HG03103 (cell line): ENCODE results near the gene CLDN4.
"Not testable (repeated sequence)": the region's sequence is repeated elsewhere in the genome, so short reads cannot be mapped to it uniquely, and the experiment has no call there.

Experiments
- ATAC-seq: cut with Tn5 transposase; IDR thresholded peaks from one replicate; pipeline ENCODE4 v1.9.1; 2021; ENCODE audit warnings: low read depth; ENCODE audit not compliant: unreplicated experiment

The CLDN4 gene

DNA sequence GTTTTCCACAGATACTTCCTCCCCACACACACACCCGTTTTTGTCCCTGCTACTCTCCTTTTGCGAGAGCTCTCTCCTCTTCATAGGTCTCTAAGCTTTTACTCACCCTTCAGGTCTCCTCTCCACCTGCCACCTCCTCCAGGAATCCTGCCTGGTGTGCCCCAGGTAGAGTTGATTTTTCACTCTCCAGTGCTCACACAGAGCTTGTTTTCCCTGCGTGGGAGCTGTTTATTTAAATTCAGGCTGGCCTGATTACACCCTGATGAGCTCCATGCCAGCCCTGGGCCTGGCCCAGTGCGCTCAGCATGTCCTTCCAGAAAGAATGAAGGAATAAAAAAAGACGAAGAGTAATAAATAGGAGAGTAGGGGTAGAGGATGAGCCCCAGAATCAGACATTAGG lies 7.5 kb upstream of the CLDN4 start:
- no peak for ATAC-seq

DNA sequence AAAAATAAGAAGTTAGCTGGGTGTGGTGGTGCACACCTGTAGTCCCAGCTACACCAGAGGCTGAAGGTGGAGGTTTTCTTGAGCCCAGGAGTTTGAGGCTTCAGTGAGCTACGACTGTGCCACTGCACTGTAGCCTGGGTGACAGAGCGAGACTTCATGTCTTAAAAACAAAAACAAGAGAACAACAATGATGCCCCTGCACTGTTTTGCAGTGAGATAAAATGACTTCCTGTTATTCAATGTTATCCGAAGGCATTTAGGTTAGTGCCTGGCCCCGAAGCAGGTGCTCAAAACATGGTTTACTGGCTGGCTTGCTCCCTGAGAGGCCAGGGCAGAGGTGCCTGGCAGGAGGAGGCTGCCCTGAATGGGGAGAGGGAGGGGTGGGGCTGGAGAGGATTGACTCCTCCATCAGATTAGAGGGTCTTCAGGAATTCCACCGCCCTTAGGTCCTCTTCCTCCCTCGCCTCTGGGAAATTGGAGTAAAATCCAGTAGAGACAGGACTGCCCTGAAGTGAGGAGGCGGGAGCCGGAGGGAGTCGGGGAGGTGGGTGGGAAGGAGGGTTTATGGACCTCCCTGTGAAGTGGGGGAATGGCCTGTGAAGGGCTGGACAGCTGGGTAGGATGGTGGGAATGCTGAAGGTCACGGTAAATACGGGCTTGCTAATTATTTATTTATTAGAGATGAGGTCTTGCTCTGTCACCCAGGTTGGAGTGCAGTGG lies 6.8 kb upstream of the CLDN4 start:
- no peak for ATAC-seq

DNA sequence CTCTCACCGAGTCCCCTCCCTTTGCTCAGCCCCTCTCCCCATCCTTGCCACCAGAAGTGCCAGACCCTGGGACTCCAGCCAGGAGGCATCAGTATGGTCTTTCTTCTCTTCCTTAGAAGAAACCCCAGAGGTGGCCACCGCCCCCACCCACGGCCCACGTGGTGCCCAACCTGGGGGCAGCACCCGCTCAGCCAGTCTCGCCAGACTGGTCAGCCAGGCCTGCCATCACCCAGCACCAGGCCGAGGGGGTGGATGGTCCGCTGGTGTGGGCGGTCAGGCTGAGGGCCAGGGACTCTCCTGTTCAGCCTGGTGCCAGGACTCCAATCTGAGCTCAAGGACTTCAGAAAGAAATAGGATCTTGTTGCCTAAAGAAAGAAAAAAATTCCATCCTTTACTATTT lies 5.8 kb upstream of the CLDN4 start:
- no peak for ATAC-seq

DNA sequence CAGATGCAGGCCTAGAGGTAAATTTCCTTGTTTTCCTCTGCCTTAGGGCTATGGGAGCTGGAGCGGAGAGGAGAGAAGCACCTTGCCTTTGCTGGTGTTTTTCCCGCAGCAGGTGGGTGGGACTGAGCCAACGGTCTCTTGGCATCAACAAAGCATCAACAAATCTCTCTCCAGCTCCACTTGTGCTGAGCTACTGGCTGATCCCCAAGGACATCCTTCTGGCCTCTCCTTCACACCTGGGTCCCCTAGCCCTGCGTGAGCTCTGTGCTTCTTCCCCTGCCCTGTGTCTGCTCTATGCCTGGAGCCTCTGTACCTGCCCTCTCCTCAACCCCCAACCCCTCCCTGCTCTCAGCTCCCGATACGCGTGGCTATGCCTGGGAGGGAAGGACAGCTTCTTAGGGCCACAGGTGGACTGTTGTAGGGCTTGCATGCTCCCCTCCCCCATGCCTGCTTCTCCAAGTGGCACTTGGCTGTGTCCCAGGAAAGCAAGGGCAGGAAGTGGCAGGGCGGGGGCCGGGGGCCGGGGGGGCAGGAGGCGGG lies 3.2 kb upstream of the CLDN4 start:
- ATAC-seq, result no peak

DNA sequence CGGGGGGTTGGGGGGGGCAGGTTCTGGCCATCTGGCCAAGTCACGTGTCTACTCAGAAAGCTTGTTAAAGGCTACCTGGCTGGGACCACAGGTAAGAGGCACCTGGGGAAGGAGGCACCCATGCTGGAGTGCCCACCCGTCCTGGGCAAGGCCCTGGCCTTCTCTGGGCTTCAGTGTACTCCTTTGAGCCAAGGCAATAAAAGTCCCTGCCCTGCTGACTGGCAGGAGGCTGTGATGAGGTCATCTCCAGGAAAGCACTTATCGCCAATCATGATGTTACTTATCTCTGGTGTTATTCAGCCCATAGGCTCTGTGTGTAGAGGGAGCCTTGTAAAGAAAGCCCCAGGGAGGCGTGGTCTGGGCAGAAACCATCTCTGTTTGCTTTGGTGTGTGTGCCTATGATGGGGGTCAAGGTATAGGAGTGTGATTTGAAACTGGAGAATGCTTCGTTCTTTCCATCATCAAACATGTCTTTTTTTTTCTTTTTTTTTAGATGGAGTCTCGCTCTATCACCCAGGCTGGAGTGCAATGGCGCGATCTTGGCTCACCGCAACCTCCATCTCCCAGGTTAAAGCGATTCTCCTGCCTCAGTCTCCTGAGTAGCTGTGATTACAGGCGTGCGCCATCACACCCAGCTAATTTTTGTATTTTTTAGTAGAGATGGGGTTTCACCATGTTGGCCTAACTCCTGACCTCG lies 2.5 kb upstream of the CLDN4 start:
- ATAC-seq, result no peak

DNA sequence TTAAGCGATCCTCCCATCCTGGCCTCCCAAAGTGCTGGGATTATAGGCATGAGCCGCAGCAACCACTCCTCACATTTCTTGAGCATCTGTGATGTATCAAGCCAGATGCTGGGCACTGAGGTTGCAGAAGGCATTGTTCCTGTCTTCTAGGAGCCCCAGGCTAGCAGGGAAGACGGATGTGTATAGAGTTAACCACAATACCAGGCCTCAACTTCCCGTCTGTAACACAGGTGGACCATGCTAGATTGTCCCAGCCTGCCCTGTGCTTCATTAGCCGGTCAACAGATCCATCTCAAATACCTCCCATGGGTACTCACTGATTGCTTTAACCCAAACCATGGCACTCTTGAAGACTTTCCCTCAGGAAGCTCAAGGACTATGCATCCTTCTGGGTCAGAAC lies 1.8 kb upstream of the CLDN4 start:
- ATAC-seq, result no peak

DNA sequence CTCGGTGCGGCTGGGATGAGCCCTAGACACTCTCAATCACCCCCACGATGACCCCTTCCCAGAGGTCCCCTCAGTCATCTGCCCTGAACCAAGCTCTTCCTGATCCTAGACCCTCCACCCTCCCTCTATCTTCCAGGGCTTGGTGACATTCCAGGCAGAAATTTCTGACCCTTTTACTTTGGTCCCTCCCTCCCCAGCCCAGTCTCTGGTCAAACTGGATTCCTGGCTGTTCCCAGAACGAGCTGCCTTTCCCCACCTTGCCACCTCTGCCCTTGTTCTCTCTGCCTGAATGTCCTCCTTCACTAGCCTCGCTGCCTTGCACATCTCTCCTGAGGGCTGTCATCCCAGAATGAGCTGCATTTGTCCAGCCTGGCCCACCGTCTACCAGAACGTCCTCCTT lies 1.3 kb upstream of the CLDN4 start:
- no peak for ATAC-seq

DNA sequence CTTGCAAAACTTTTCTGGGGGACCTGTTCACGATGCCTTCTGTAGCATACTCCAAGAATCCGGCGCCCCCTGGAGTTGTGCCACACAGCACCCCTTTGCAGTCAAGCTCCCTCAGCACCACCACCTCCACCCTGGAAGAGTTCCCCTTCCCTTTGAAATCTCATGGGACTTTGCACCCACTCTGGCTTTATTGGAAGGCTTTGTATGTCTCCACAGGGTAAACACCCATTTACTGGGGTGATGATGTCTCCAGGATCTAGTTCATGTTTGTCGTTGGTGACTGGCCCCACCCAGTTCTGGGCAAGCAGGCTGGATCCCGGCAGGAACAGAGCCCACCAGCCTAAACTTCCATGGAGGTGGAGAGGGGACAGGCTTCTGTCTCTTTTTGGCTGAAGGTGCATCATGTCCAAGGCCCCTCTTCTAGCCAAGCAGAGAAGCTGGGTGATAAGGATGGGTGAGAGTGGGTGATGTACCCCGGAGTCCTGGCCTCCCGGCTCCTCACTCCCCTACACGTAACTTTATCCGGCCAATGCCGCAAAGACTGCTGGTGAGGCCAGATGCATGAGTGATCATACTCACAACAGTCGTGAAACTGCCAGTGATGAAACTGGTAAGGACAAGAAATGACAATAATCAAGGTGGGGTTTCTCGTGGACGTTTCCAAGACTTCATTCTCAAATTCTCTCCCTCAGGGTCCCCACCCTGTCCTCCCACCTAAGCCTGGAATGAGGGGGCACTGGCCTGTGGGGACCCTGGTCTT lies 695 bp upstream of the CLDN4 start:
- ATAC-seq, result no peak

DNA sequence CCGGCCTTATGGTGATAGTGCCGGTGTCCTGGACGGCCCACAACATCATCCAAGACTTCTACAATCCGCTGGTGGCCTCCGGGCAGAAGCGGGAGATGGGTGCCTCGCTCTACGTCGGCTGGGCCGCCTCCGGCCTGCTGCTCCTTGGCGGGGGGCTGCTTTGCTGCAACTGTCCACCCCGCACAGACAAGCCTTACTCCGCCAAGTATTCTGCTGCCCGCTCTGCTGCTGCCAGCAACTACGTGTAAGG lies 713 bp downstream of the CLDN4 start:
- no peak for ATAC-seq

DNA sequence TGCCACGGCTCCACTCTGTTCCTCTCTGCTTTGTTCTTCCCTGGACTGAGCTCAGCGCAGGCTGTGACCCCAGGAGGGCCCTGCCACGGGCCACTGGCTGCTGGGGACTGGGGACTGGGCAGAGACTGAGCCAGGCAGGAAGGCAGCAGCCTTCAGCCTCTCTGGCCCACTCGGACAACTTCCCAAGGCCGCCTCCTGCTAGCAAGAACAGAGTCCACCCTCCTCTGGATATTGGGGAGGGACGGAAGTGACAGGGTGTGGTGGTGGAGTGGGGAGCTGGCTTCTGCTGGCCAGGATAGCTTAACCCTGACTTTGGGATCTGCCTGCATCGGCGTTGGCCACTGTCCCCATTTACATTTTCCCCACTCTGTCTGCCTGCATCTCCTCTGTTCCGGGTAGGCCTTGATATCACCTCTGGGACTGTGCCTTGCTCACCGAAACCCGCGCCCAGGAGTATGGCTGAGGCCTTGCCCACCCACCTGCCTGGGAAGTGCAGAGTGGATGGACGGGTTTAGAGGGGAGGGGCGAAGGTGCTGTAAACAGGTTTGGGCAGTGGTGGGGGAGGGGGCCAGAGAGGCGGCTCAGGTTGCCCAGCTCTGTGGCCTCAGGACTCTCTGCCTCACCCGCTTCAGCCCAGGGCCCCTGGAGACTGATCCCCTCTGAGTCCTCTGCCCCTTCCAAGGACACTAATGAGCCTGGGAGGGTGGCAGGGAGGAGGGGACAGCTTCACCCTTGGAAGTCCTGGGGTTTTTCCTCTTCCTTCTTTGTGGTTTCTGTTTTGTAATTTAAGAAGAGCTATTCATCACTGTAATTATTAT lies 1.2 kb downstream of the CLDN4 start:
- no peak for ATAC-seq

DNA sequence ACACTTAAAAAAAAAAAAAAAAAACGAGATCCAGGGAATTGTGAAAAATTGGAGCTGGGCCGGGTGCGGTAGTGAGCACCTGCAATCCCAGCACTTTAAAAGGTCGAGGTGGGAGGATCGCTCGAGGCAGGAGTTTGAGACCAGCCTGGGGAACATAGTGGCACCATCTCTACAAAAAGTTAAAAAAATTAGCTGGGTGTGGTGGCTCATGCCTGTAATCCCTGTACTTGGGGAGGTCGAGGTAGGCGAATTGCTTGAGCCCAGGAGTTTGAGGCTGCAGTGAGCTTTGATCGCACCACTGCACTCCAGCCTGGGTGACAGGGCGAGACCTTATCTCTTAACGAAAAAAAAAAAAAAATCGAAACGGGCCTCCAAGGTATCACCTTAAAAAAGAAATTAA lies 2.0 kb downstream of the CLDN4 start:
- no peak for ATAC-seq

DNA sequence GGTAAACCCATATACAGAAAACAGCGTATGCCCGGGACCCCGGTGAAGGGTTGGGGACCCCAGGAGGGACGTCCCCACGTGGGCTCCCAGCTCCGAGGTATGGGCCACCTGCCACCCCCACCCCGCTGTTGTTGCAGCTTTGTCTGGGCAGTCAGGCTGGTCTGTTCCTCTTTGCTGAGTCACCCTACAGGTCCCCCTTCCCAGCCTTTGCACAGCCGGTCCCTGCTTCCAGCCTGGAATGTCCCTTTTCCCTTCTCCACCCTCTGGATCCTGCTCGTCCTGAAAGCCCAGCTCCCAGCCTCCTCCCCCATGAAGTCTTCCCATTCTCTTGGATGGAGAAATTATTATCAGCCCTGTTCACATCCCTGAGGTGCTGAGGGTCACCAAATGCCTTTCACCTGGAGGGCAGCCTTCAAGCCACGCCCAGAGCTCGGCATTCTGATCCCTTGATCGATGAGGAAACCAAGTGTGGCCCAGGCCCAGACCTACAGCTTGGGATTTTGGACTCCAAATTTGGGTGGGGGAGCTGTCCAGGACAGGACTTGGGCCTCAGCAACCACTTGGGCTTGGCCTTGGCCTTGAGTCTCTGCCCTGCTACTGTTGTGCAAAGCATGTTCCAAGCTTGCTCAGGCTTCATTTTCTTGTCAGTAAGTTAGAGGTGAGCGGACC lies 2.6 kb downstream of the CLDN4 start:
- no peak for ATAC-seq

DNA sequence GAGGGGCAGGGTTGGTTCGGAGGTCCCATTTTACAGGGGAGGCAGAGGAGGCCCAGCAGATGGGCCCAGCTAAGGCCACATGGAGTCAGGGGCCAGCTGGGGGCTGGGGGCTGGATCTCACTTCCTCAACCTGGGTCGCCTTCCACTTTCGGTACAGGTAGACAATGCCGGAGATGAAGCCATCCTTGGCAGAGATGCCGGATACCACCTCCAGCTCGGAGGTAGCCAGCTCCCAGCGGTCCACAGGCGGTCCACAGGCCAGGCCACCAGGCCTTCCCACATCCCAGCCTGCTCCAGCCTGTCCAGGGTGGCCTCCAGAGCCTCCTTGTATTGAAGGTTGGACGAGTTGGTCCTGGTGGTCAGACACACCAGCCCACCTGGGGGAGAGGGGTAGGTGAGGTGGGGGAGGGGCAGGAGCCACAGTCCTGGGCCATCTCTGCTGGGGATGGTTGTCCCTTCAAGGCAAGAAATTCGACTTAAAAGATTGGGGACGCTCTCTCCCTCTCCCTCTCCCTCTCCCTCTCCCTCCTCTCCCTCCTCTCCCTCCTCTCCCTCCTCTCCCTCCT lies 3.9 kb downstream of the CLDN4 start:
- ATAC-seq, result no peak

DNA sequence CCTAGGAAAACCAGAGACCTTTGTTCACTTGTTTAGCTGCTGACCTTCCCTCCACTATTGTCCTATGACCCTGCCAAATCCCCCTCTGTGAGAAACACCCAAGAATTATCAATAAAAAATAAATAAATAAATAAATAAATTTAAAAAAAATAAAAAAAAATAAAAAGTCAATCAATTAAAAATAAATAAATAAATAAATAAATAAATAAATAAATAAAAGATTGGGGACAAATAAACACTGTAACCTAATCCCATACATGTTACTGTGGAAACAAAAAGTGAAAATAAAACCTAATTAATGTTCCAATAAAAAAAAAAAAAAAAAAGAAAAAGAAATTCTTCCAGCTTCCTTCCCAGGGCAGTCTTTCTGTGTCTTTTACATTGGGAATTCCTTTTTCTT lies 6.4 kb downstream of the CLDN4 start:
- not testable (repeated sequence) for ATAC-seq

DNA sequence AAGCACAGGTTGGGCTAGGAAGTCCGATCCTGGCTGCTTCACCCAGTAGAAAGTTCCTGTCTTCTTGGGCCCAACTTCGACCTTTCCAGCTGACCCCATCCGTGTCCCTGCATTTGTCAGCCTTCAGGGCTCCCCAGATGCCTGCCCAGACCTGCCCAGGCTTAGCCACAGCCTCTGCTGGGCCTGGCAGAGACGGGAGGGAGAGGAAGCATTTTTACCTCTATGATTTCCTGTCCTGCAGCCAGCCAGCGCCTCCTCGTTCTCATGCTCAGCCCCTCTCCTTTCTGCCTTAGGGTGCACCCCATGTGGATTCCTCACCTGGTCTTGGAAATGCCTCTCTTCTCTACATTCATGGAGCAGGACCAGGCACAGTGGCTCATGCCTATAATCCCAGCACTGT lies 7.8 kb downstream of the CLDN4 start:
- ATAC-seq, result no peak

DNA sequence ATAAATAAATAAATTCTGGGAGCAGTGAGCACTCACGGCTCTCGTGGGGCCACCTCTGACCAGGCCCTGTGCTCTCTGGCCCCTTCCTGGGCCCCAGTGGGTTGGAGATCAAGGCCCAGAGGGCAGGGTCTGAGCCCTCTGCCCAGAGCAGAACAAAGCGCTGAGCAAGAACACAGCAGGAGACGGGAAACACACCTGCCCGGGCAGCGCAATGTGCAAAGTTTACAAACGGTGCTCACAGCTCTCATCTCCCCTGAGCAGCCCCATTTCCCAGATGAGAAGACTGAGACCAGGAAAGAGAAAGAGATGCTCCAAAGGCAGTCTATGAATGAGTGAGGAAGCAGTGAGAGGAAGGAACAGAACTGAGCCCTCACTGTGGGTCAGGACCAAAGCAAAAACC lies 8.5 kb downstream of the CLDN4 start:
- ATAC-seq, result no peak

DNA sequence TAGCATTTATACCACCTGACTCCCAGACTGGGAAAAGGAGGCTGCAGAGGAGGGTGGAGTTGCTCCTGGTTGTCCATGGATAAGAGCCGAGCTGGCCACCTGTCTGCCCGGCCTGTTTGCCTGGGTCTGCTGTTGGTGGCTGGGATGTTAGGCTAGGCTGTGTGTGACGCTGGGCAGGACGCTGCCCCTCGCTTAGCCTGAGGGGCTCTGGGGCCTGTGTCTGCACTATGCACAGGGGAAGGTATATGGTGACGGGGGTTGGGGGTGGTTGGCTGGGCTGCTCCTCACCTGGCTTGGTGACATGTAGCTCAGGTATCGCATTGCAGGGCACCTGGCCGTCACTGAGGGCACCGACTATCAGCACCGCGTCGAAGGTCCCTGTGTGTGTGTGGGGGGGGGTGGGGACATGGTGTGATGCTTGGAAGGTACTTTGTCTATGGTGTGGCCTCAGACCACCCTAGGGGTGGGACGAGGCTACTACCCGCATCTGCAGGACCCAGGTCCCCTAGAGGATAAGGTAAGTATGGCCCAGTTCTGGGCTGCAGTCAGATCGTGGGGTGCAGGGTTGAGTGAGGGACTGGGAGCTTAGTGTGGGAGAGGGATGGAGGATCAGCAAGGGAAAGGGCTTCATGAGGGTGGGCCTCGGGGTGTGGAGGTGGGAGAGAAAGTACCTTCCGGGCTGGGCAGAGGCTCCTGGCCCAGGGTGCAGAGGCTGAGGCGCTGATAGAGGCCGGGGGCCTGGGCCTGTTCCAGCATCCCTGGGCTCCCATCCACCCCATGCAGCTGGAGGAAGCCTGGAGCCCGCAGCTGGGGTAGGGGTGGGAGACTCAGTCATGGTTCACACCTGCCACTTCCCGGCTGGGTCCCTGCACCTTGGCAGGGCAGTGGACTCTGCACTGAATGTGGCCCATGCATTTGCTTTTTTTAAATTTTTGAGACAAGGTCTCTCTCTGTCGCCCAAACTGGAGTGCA lies 9.2 kb downstream of the CLDN4 start:
- no peak for ATAC-seq

DNA sequence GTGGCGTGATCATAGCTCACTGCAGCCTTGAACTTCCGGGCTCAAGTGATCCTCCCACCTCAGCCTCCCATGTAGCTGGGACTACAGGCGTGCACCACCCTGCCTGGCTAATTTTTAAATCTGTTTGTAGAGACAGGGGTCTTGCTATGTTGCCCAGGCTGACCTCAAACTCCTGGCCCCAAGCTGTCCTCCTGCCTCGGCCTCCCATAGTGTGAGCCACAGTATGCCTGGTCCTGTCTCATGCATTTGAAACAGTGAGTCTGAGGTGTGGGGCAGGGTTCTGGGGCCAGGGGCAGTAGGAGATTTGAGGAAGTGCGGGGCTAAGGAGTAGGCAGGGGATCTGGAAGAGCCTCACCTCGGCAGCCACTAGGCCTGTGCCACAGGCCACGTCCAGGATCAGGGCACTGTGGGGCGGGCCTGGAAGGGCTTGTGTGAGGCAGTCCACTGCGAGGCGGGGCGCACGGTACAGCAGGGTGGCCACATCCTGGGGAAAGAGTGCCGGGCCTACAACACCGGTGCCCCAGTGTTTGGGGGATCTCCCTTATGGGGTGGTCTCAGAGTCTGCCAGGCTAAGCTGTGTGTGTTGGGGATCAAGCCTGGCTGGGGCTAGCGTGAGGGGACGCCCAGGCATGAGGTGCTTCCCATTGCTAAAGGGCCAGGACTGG lies 10.1 kb downstream of the CLDN4 start:
- ATAC-seq, result no peak
